SHP77 treated with DMSO at 0.1 percent for 48 hours (cell line): ENCODE data around the gene SORCS1.

Experiments
- DNase-seq: peaks from one replicate; lab custom pipeline; 2025; lab: John Stamatoyannopoulos, UW

SORCS1 gene

DNA sequence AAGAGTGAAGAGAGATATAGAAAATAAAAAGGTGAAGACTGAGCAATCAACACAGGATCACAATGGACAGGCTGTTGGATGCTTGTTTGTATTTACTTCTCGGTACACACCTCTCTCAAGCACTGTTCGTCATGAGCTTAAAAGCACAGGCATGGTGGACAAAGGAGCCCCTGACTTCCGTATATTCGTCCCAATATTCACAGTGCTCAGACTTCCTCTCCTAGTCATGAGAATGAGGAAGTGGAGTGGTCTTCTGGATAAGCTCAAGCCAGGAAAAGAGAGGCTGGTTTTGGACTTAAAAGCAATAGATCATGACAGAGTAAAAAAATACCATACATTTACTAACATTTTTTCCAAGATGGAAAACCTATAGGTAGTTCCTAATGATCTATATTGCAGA, 172.5 kb downstream of the SORCS1 start:
- no peak for DNase-seq

GRCh38 chr10:106991091-106991490, 173.4 kb downstream of the SORCS1 start:
- no peak for DNase-seq

GRCh38 chr10:106987362-106987761, 177.1 kb downstream of the SORCS1 start:
- DNase-seq, result no peak

- no peak for DNase-seq
Observed at GRCh38 chr10:106982268-106982667, 182.2 kb downstream of the SORCS1 start.

DNA sequence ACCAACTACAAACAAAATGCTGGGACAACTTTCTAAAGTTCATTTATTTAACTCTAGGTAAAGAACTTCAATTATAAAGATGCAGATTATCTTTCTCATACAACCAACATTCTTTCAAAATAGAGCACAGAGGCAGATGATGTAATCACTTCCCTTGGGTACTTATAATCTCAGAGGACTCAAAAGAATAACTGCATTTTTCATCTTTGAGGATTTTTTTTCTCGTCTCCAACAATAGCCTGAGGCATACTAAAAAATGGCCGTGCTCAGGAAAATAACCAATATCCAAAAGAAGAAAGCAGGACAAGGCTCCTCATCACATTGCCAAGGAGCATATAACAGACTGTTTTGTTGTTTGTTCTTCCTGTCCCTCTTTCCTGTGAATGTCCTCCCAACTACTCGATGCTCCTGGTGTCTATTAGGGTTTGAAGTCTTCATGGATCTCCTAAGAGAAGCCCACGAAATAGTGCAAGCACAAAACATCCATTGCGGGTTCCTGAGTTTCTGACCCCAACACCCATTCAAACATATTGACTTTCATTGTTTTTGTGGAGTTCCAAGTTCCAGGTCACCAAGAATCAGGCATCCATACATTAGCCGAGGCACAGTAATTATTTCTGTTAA, 182.9 kb downstream of the SORCS1 start:
- DNase-seq, result no peak

DNA sequence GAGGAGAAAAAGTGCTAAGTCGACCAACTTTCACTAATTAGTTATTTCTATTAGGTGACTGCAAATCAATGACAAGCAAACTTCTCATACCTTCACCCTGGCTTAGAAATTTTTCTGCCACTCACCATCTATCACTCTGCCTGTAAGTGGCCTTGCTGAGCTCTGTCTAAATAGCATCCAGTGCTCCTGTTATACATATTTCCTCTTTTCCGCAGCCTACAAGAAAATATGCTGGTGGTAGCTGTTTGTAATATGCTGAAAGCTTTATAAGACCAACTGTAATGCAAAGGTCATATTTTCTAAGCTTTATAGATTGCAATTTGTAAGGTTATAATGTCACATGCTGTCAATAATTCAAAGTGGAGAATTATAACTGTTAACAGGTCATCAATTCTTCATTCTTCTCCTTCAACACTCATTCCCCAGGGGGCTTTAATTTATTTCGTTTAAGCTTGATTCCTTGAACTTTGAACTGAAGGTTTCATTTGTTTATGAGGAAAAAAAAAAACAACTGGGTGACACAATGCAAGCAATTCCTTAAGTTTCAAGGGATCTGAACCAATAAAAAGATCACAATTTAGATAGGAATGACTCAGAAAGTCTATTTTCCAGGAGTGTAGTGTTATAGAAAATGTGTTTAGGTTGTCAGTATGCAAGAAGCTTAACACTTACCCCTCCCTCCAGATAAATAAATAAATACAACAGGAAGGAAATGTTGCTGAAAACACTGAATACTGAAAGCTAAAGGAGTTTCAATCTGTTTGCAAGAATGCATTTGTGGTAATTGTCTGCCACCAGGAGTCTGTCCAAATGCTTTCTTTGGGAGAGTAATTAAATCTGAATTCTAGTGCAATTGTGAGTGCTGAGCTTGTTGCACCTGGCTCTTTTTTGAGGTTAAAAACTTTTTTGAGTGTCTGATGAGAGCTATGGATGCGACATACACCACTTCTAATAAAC, 183.7 kb downstream of the SORCS1 start:
- DNase-seq, result no peak

- no peak for DNase-seq
Observed at GRCh38 chr10:106978756-106979155, 185.8 kb downstream of the SORCS1 start.

- DNase-seq, result no peak
Observed at GRCh38 chr10:106973716-106974115, 190.8 kb downstream of the SORCS1 start.

DNA sequence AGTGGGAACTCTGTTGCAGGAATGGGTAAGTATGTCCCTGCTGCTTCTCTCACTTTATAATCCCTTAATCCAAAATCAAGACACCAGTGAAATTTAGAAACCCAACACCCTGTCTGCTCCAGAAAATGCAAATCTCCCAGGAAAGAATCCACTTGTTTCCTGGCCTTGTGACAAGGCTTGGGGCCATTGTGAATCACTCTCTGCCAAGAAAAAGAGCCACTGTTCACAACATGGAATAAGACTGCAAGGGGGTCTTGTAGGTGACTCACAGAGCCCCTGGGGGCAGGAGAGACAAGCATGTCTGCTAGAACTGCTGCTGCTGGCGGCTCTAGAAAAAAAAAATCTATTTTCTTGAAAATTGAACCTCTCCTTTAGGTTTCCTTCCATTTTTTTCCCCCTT, 191.2 kb downstream of the SORCS1 start:
- no peak for DNase-seq

DNA sequence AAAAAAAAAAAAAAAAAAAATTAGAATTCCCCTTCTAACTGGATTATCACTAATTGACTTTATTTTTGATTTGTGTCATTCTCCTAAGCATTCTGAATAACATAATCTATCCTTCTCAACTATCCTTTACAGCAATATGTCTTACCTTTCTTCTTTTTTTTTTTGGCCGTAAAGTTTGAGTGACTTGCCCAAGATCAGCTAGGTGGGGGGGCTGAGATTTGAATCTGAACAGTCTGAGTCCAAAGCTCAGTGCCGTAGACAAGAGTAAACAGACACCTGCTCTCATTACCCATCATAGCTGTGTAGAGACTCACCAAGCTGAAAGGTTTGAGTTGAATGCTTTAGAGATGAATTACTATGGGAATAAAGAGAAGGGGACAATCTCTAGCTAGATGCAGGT, 192.1 kb downstream of the SORCS1 start:
- DNase-seq, result no peak

GRCh38 chr10:106971411-106971831, 193.1 kb downstream of the SORCS1 start:
- DNase-seq, result no peak

GRCh38 chr10:106967452-106967851, 197.1 kb downstream of the SORCS1 start:
- DNase-seq, result no peak

- no peak for DNase-seq
Observed at GRCh38 chr10:106960812-106961211, 203.7 kb downstream of the SORCS1 start.

DNA sequence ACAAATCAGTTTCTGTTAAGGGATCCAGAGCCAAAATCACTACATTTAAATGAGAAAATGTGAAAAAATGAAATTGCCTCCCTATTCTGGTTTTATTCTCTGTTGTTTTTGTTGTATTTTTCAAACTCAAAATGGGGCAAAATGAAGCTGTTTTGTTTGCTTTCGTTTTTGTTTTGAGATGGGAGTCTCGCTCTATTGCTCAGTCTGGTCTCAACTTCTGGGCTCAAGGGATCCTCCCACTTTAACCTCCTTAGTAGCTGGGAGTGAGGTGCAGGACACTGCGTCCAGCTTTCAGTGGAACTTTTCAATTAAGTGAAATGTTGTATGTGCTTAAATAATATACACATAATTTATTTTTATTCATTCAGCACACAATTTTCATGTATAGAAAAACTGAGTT, 205.0 kb downstream of the SORCS1 start:
- DNase-seq, result no peak

DNA sequence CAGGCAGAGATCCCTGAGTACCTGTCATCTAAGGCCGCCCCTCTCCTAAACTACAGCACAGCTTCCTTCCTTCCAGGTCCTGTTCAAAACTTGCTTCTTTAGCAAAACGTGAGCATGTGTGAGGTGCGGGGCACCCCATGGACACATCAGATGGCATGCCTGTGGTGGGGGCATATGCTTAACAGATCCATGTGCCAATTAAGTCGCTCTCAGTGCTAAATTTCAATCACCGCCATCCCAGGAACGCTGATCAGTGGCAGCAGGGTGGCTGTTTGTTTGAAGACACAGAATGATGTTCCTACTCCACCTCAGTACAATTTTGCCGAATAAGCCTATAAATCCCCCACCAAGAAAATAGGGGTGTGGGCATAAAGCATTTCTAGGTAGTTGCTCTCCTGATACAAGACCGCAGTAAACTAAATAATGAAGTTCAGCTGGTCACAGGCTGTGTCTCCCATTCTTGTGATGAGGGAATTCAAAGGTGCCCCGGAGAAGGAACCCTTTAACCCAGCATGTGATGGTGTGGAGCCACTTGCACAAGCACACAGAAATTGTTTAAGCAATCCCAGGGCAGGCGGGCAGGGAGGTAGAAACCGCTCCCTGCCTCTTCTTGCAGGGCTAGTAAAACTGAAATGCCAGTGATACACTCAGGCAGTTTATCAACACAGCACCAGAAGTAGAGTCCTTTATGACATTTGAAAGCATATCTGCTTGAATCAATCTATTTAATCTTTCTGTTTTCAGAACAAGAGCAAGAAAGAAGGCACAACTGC, 205.7 kb downstream of the SORCS1 start:
- DNase-seq, result no peak

DNA sequence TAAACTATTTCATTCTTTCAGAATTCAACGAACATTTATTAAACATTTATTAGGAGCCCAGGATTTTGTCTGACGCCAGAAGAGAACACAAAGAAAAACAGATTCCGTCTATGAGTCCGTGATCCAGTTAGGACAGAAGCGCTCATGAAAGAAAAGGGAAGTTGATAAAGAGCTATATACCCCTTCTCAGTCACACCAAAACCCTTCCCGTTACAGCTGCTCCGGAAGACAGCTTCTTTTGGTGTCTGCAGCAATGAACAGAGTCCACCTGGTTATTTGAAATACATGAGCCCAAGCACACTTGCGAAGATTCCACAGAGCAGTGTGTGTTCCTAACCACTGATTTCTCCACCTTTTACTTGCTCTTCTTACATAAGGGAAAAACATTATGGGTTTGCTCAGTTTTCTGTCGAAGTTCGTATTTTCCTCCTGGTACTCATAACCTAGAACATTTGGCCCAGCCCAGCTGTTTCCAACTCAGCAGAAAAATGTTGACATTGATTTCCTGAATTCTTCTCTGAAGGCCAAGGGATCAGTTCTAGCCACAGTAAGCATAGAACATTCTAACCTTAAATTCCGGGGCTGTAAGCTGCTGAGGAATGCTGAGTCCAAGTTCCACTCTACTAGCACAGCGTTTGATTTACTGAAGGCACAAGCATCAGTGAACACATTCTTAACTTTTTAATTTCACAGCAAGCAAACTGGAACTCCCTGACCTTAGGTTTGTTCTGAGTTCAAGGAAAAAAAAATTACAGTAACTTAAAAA, 206.5 kb downstream of the SORCS1 start:
- DNase-seq, result no peak

GRCh38 chr10:106956216-106956915, 208.1 kb downstream of the SORCS1 start:
- no peak for DNase-seq

DNA sequence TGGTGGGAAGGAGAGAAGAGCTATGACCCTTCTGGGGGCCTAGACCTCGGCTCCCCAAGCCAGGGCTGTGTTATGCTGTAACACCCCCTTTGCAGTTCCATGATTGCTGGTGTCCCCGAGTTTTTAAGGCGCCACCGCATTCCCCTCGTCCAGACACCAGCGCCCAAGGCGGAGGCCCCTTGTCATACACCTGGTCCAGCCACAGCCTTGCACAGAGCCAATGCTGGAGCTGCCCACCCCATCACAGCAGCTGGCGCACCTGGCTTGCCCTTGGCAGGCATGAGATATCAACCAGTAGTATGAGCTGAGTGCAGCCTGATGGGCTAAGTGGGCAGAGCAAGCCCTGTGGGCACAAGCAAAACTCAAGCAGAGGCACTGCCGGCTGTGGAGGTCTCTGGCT, 209.4 kb downstream of the SORCS1 start:
- DNase-seq, result no peak

- no peak for DNase-seq
Observed at GRCh38 chr10:106952033-106952432, 212.5 kb downstream of the SORCS1 start.

GRCh38 chr10:106949680-106950478, 214.6 kb downstream of the SORCS1 start:
- DNase-seq, result no peak
